ENCODE measurements around the gene SIDT1.

DNA sequence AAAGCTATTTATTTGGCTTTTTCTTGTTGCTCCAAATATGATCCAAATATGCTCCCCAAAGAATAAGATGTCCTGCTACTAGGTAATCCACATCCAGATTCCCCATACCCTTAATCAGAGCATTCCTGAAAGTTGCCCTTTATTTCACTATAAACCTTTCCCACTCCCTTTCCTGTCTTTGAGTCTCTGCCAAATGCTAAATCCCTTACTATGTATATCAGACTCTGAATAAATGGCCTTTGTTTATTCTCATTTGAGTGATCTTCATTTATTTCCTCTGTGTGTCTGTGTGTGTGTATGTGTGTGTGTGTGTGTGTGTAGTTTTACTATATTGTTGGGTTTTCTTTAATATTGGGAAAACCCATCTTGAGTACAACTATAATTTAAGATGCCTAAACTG is 10.4 kb upstream of the SIDT1 start:
- TF ChIP-seq, protein P1, sequence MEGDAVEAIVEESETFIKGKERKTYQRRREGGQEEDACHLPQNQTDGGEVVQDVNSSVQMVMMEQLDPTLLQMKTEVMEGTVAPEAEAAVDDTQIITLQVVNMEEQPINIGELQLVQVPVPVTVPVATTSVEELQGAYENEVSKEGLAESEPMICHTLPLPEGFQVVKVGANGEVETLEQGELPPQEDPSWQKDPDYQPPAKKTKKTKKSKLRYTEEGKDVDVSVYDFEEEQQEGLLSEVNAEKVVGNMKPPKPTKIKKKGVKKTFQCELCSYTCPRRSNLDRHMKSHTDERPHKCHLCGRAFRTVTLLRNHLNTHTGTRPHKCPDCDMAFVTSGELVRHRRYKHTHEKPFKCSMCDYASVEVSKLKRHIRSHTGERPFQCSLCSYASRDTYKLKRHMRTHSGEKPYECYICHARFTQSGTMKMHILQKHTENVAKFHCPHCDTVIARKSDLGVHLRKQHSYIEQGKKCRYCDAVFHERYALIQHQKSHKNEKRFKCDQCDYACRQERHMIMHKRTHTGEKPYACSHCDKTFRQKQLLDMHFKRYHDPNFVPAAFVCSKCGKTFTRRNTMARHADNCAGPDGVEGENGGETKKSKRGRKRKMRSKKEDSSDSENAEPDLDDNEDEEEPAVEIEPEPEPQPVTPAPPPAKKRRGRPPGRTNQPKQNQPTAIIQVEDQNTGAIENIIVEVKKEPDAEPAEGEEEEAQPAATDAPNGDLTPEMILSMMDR (IDR thresholded peaks at IDR 0.05; ENCODE audit: insufficient read depth, low read length), result no peak
- no peak for TF ChIP-seq SPI1 (IDR thresholded peaks at IDR 0.05; ENCODE audit: borderline replicate concordance, low read depth)

Measured in HL-60 (cell line).